GM12801 (cell line): ENCODE data around the gene MXI1.

Experiments
- TF ChIP-seq, protein P1 (sequence below): IDR thresholded peaks from one replicate; pipeline ENCODE4 v1.5.1; 2011; ENCODE audit warnings: control low read depth; ENCODE audit not compliant: insufficient read length; ENCODE audit errors: extremely low read depth

Gene MXI1

GRCh38 chr10:110174201-110174600 is 33.2 kb upstream of the MXI1 start:
- TF ChIP-seq, protein P1, sequence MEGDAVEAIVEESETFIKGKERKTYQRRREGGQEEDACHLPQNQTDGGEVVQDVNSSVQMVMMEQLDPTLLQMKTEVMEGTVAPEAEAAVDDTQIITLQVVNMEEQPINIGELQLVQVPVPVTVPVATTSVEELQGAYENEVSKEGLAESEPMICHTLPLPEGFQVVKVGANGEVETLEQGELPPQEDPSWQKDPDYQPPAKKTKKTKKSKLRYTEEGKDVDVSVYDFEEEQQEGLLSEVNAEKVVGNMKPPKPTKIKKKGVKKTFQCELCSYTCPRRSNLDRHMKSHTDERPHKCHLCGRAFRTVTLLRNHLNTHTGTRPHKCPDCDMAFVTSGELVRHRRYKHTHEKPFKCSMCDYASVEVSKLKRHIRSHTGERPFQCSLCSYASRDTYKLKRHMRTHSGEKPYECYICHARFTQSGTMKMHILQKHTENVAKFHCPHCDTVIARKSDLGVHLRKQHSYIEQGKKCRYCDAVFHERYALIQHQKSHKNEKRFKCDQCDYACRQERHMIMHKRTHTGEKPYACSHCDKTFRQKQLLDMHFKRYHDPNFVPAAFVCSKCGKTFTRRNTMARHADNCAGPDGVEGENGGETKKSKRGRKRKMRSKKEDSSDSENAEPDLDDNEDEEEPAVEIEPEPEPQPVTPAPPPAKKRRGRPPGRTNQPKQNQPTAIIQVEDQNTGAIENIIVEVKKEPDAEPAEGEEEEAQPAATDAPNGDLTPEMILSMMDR, result no peak

DNA sequence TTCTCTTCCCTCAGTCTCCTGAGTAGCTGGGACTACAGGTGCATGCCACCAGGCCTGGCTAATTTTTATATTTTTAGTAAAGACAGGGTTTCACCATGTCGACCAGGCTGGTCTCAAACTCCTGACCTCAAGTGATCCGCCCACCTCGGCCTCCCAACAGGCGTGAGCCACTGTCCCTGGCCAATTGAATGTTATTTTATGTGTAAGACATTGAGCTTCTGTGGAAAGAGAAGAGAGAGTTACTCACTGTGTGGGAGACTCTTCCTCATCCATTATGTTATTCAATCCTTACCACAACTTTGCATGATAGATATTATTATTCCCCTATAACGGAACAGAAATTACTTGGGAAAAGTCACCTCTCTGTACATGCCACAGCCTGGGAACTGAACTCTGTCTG is 32.6 kb upstream of the MXI1 start:
- TF ChIP-seq, protein P1, result no peak

GRCh38 chr10:110175406-110175805 is 32.0 kb upstream of the MXI1 start:
- TF ChIP-seq, protein P1, result no peak

GRCh38 chr10:110176141-110177030 is 31.0 kb upstream of the MXI1 start:
- TF ChIP-seq, protein P1, result no peak

- TF ChIP-seq, protein P1, result no peak
These were observed 28.2 kb upstream of the MXI1 start for GRCh38 chr10:110179220-110179619.

DNA sequence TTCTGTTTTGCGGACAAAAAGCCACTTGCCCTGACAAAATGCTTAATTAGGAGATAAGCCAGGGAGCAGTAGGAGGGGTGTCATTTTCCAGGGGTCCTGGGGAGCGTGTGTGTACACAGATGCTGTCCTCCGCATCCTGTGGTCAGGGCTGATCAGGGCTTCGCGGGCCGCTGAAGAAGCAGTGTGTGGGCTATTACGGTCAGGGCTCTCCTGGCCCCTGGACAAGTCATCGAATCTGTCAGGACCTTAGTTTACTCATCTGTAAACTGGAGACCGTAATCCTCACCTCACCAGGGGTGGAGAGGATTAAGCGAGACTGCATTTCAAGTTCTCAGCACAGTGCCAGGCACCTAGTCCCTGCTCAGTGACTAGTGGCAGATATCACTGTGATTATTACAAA is 26.0 kb upstream of the MXI1 start:
- TF ChIP-seq, protein P1, result no peak

- TF ChIP-seq, protein P1, result no peak
These were observed 25.5 kb upstream of the MXI1 start for GRCh38 chr10:110181911-110182310.
